Adrenal gland (tissue), 12 donors: ENCODE measurements around the gene PPP2R5A. TPM values are rescaled to one million over a fixed set of nuclear protein-coding genes. Genes with fewer than 3 reads are reported as not detected.

Experiments used
- DNase-seq, 7 donors: peaks; one replicate each; pipeline ENCODE4 v3.0.0-alpha.2; 2019 to 2020
- H3K27ac ChIP-seq, 5 donors: fragments of 200-600 bp; sonication (generic) in 4 of 5; 1 replicate in 3 of 5; 2 replicates in 2 of 5; pipeline versions ENCODE4 v1.5.1 to v1.8.0; 2016 to 2020; ENCODE audit warnings: mild to moderate bottlenecking in 1 of 5
- H3K27me3 ChIP-seq: fragments of 200-600 bp; 2 replicates; pipeline ENCODE4 v1.8.0; 2021
- H3K36me3 ChIP-seq, 2 donors: fragments of 200-600 bp; replicated peaks in 1 of 2; 1 replicate in 1 of 2; 2 replicates in 1 of 2; pipeline versions ENCODE4 v1.5.1 to v1.8.0; 2018 to 2022
- H3K4me1 ChIP-seq, 2 donors: fragments of 200-600 bp; replicated peaks in 1 of 2; 1 replicate in 1 of 2; 2 replicates in 1 of 2; pipeline versions ENCODE4 v1.5.1 to v1.8.0; 2018 to 2021
- H3K4me3 ChIP-seq, 4 donors: fragments of 200-600 bp; sonication (generic) in 3 of 4; one replicate each; pipeline ENCODE4 v1.5.1; 2016 to 2018
- H3K9me3 ChIP-seq, 3 donors: fragments of 200-600 bp; sonication (generic) in 1 of 3; replicated peaks in 1 of 3; 1 replicate in 2 of 3; 2 replicates in 1 of 3; pipeline versions ENCODE4 v1.5.1 to v1.8.0; 2016 to 2021
- POLR2A ChIP-seq, 2 donors: fragments of 450-650 bp; IDR thresholded peaks; one replicate each; pipeline ENCODE4 v1.6.1; 2017; ENCODE audit warnings: antibody characterized with exemption in 2 of 2, mild to moderate bottlenecking in 2 of 2, moderate library complexity in 1 of 2
- whole genome bisulfite sequencing, 4 donors: extraction: QIAGEN DNeasy Blood & Tissue Kit in 2 of 4; methylation state at CpG; one replicate each; pipeline versions ENCODE4 v1.1.5 to v1.1.7; 2013 to 2017; 5-methylcytosine and 5-hydroxymethylcytosine counted together
- intact Hi-C, 2 donors: fragments of 100-400 bp; cut with DNase I; formaldehyde crosslinking; loops; one replicate each; pipeline versions ENCODE4 v1.14.1 to v1.15.0; 2022 to 2023
- polyA plus RNA-seq, 3 donors: library from polyadenylated mRNA; stranded (reverse); fragments of 200-250 nt in 2 of 3; fragments of 350-450 nt in 1 of 3; fragmentation: Illumina TruSeq in 1 of 3; extraction: RNeasy Lipid Tissue Mini Kit (QIAGEN cat#74804) in 1 of 3; gene quantifications; one replicate each; pipeline ENCODE4 v1.2.3, GENCODE V29; 2013 to 2014
- total RNA-seq, 9 donors: library from RNA; depleted of rRNA in 4 of 9; stranded (reverse); fragments of >200 nt in 4 of 9; fragments of 120-200 nt in 1 of 9; fragmentation: NEBNext Ultra II Directional in 1 of 9; extraction: Animal tissue kit (Norgen Biotek cat#: 25700) in 1 of 9; gene quantifications; one replicate each; pipeline versions ENCODE4 v1.1.0 to v1.2.4, GENCODE V29; 2013 to 2023
- TF ChIP-seq, protein P1 (sequence below), 6 experiments: fragments of 450-650 bp in 4 of 6; fragments of 200-600 bp in 2 of 6; sonication (generic) in 1 of 6; IDR thresholded peaks; 1 replicate in 5 of 6; 2 replicates in 1 of 6; pipeline versions ENCODE4 v1.5.1 to v1.8.0; 2016 to 2021; ENCODE audit warnings: antibody characterized with exemption in 6 of 6, mild to moderate bottlenecking in 2 of 6, moderate library complexity in 1 of 6
- donor health status: healthy with polysubstance abuse.
- donor health status: Bipolar disorder and iron deficiency.
- donor health status: DM: yes; HTN: yes; CAD: no.
- donor health status: DM: no; HTN: no; CAD: no.
- donor health status: DM: no; HTN: no; CAD: no.
- donor health status: DM: yes; HTN: yes; CAD: no.

Gene PPP2R5A
- total and polyA plus RNA-seq, 12 donors: 11.8 to 27.5 (median 21.1) TPM

DNA sequence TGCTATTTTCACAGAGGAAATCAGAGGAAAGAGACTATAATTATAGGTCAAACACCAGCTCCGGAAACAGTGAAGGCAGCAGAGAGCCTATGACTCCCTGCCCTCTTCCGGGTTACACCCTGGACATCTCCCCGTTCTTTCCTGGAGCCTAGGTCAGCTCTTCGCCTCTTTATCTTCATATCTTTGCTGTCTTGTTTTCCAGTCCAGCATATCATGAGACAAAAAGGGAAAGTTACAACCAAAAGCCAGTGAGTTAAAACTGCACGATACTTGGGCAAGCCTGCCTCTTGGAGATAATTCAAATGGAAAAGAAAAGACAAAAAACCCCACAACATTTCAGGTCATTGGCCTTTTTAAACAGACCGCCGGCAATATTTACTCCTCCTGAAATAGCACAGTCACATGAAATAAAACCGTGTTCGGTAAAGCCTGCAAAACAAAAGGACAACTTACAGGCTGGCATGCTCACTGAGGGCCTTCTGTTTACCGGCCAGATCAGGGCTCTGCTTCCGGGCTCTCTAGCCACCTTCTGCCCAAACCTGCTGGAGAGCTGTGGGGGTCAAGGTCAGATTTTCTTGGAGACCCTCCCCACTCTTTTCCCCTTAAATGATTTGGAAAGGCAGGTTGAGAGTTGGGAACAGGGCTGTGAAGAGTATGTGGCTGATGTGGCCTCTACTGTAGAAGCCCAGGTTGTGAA is 42.8 kb upstream of the PPP2R5A start:
- intact Hi-C loops: no loop called here
- H3K27ac ChIP-seq: peak overlapping the region in 2 of 5 donors; percentile 39
- no peak for TF ChIP-seq POLR2A (IDR thresholded peaks at IDR 0.05)
- TF ChIP-seq, protein P1, sequence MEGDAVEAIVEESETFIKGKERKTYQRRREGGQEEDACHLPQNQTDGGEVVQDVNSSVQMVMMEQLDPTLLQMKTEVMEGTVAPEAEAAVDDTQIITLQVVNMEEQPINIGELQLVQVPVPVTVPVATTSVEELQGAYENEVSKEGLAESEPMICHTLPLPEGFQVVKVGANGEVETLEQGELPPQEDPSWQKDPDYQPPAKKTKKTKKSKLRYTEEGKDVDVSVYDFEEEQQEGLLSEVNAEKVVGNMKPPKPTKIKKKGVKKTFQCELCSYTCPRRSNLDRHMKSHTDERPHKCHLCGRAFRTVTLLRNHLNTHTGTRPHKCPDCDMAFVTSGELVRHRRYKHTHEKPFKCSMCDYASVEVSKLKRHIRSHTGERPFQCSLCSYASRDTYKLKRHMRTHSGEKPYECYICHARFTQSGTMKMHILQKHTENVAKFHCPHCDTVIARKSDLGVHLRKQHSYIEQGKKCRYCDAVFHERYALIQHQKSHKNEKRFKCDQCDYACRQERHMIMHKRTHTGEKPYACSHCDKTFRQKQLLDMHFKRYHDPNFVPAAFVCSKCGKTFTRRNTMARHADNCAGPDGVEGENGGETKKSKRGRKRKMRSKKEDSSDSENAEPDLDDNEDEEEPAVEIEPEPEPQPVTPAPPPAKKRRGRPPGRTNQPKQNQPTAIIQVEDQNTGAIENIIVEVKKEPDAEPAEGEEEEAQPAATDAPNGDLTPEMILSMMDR (IDR thresholded peaks at IDR 0.05): no peak
- H3K4me1 ChIP-seq: no peaks in the 10 kb centered on the region
- H3K9me3 ChIP-seq: no peaks in the 10 kb centered on the region
- whole genome bisulfite sequencing, 4 donors: 54 to 75% (median 68%) methylated on average over 11 of the region's 11 CpGs
- no peaks in the 10 kb centered on the region for H3K36me3 ChIP-seq
- no peaks in the 10 kb centered on the region for H3K27me3 ChIP-seq
- DNase-seq: peak in 1 of 7 donors; percentile 25
- H3K4me3 ChIP-seq: no peak overlapping the region

DNA sequence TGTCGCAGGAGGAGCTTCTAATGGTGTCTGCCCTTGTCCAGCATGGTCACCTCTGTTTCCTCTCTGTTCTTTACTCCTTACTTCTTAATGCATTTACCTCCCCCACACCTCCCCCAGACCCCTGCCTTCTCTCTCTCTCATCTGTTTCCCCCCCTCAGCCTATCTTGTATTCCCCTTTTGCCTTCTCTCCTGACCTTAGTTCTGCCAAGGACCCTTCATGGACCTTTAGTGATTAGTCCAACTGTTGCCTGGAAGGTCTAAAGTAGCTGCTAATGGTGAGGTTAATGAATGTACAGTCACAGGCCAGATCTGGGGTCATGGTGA is 42.3 kb upstream of the PPP2R5A start:
- WGBS, 4 donors: 82 to 100% (median 93%) methylated on average over 1 of the region's 1 CpG
- no peak for TF ChIP-seq POLR2A (IDR thresholded peaks at IDR 0.05)
- TF ChIP-seq, protein P1 (IDR thresholded peaks at IDR 0.05): no peak
- DNase-seq: no peak
- Histone ChIP-seq H3K4me1 (no peaks in the 10 kb centered on the region), H3K9me3 (no peaks in the 10 kb centered on the region), H3K27me3 (no peaks in the 10 kb centered on the region), H3K4me3 (no peak overlapping the region), H3K36me3 (no peaks in the 10 kb centered on the region), H3K27ac (peak overlapping the region in 2 of 5 donors; percentile 39)
- intact Hi-C loops: no loop called here

DNA sequence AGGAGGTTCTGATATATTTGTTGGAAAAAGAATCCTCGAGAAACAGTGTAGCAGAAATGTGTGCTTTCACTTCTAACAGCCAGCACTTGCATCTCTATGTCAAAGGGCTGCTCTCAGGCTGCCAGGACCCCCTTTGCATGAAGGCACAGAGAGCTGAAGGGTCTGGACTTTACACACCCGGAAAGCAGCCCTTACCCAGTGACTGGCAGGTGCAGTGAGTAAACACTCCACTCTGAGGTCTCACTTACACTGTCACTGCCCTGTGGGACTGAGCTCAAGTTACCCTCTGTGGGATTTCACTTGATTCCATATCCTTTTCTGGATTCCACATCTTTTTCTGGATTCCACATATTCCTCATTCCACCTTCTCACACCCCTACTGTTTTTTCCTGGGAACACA is 40.8 kb upstream of the PPP2R5A start:
- H3K27me3 ChIP-seq: no peaks in the 10 kb centered on the region
- 77 to 88% (median 80%) methylated on average over 2 of the region's 2 CpGs for WGBS, 4 donors
- DNase-seq: no peak
- H3K4me3 ChIP-seq: no peak overlapping the region
- H3K4me1 ChIP-seq: no peaks in the 10 kb centered on the region
- no peak for TF ChIP-seq POLR2A (IDR thresholded peaks at IDR 0.05)
- TF ChIP-seq, protein P1 (IDR thresholded peaks at IDR 0.05): no peak
- intact Hi-C loops: no loop called here
- no peaks in the 10 kb centered on the region for H3K9me3 ChIP-seq
- no peak overlapping the region for H3K27ac ChIP-seq
- H3K36me3 ChIP-seq: no peaks in the 10 kb centered on the region

DNA sequence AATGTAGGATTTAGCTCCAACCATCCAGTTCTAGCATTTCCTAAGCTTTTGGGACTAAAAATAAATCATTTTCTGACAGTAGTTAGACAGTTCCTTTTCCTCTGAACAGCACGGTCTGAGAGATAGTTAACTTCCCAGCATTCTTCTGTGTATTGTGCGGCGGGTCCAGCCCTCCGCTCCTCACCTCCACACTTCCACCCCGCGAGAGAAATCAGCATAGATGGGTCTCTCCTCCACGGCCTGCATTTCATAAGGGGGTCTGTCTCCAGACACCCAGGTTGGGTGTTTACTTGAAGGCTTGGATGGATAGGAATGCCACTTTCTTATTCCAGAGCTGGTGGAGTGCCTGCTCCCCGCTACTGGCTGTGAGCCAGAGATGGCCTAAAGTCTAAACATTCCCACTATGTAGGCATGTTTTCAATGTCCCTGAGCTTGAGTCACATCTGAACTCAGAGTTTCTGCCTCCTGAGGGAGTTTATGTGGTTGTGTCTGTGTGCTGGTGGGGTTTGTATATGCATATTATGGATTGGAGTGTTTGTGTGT is 38.0 kb upstream of the PPP2R5A start:
- no peak overlapping the region for H3K4me3 ChIP-seq

More for the DNA sequence above, 38.0 kb upstream of the PPP2R5A start:
- peak overlapping the region in 1 of 5 donors; percentile 27 for H3K27ac ChIP-seq
- peak in 4 of 7 donors; percentile 18 to 60 (median 26) for DNase-seq
- H3K4me1 ChIP-seq: no peaks in the 10 kb centered on the region
- intact Hi-C loops: no loop called here
- 57 to 68% (median 62%) methylated on average over 8 of the region's 8 CpGs for WGBS, 4 donors
- no peaks in the 10 kb centered on the region for H3K36me3 ChIP-seq
- no peak for TF ChIP-seq POLR2A (IDR thresholded peaks at IDR 0.05)
- TF ChIP-seq, protein P1 (IDR thresholded peaks at IDR 0.05): no peak
- H3K27me3 ChIP-seq: no peaks in the 10 kb centered on the region
- no peaks in the 10 kb centered on the region for H3K9me3 ChIP-seq
